OCI-LY7 (cell line): ENCODE results near the gene TMEM51.

Source experiments
- CTCF ChIP-seq: fragments of 200-600 bp; sonication (generic); conservative IDR thresholded peaks from 2 replicates; pipeline ENCODE4 v1.5.1; 2014; ENCODE audit warnings: mild to moderate bottlenecking, antibody characterized with exemption, low read length, moderate library complexity, mixed read lengths
- EZH2phosphoT487 ChIP-seq: fragments of 200-600 bp; sonication (generic); IDR thresholded peaks from 2 replicates; pipeline ENCODE4 v1.6.1; 2018; ENCODE audit warnings: low read depth, borderline replicate concordance, mild to moderate bottlenecking, mixed run types, antibody characterized with exemption, low read length, moderate library complexity, mixed read lengths

DNA sequence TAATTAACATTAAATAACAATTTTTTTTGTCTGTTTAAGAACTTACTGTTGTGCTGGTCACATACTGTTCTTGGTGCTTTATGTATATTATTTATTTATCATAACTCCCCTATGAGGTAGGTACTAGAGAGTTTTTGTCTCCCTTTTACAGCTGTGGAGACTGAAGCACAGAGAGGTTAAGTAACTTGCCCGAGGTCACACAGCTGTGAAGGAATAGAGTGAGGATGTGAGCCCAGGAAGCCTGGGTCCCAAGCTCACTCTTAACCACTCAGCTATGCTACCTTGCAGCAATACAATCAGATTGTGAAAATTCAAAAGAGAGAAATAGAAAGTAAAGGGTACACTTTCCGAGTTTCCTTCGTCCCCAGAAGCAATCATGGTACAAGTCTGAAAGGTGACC lies 57.9 kb downstream of the TMEM51 start:
- TF ChIP-seq CTCF (no peak), EZH2phosphoT487 (no peak)
